GM23338 (cell line): ENCODE data around the gene NTPCR. TPM values are rescaled to one million over a fixed set of nuclear protein-coding genes. Genes with fewer than 3 reads are reported as not detected.

Experiments
- ATAC-seq: fragments of 200-7000 bp; cut with Tn5 transposase; 3 replicates; pipeline ENCODE4 v1.9.1; 2020
- DNase-seq: peaks from one replicate; pipeline ENCODE4 v3.0.0-alpha.2; 2015; ENCODE audit warnings: low spot score
- H2AFZ ChIP-seq: fragments of 200-600 bp; sonication (generic); 2 replicates; pipeline ENCODE4 v1.8.0; 2016; ENCODE audit warnings: antibody characterized with exemption, mild to moderate bottlenecking, moderate library complexity
- H3F3A ChIP-seq: fragments of 200-600 bp; sonication (generic); replicated peaks from 2 replicates; pipeline ENCODE4 v1.8.0; 2017; ENCODE audit warnings: antibody characterized with exemption, mixed run types, low read depth
- H3K27ac ChIP-seq: fragments of 200-600 bp; sonication (generic); 2 replicates; pipeline ENCODE4 v1.6.1; 2016; ENCODE audit warnings: low read depth
- H3K27me3 ChIP-seq: fragments of 200-600 bp; sonication (generic); 2 replicates; pipeline ENCODE4 v1.8.0; 2016; ENCODE audit warnings: mild to moderate bottlenecking, mixed run types, moderate library complexity; ENCODE audit not compliant: insufficient read depth
- H3K36me3 ChIP-seq: fragments of 200-600 bp; sonication (generic); 2 replicates; pipeline ENCODE4 v1.8.0; 2016; ENCODE audit warnings: mild to moderate bottlenecking; ENCODE audit not compliant: insufficient read depth
- H3K4me1 ChIP-seq: fragments of 200-600 bp; sonication (generic); 2 replicates; pipeline ENCODE4 v1.8.0; 2016; ENCODE audit warnings: mild to moderate bottlenecking, moderate library complexity; ENCODE audit not compliant: insufficient read depth
- H3K4me2 ChIP-seq: fragments of 200-600 bp; sonication (generic); 2 replicates; pipeline ENCODE4 v1.7.1; 2017; ENCODE audit warnings: mixed run types
- H3K4me3 ChIP-seq: fragments of 200-600 bp; sonication (generic); 2 replicates; pipeline ENCODE4 v1.6.1; 2016; ENCODE audit warnings: mixed run types
- H3K79me2 ChIP-seq: fragments of 200-600 bp; sonication (generic); replicated peaks from 2 replicates; pipeline ENCODE4 v1.8.0; 2017; ENCODE audit warnings: mild to moderate bottlenecking; ENCODE audit not compliant: insufficient read depth
- H3K9me2 ChIP-seq: fragments of 200-600 bp; sonication (generic); 2 replicates; pipeline ENCODE4 v1.8.0; 2017; ENCODE audit not compliant: insufficient read depth
- H4K20me1 ChIP-seq: fragments of 200-600 bp; sonication (generic); replicated peaks from 2 replicates; pipeline ENCODE4 v1.8.0; 2017; ENCODE audit warnings: mild to moderate bottlenecking; ENCODE audit not compliant: insufficient read depth
- H3K27ac Mint-ChIP-seq: 2 replicates; pipeline ENCODE4 v1.8.0; 2020; ENCODE audit warnings: inconsistent platforms, mild to moderate bottlenecking, moderate library complexity, mixed read lengths
- H3K27me3 Mint-ChIP-seq: 3 replicates; pipeline ENCODE4 v1.8.0; 2022; ENCODE audit warnings: low read depth, mild to moderate bottlenecking, moderate library complexity, mixed read lengths, inconsistent platforms; ENCODE audit not compliant: insufficient read depth, poor library complexity
- H3K36me3 Mint-ChIP-seq: 3 replicates; pipeline ENCODE4 v1.8.0; 2021; ENCODE audit warnings: low read depth, mild to moderate bottlenecking, inconsistent platforms, moderate library complexity, mixed read lengths
- H3K4me1 Mint-ChIP-seq: 3 replicates; pipeline ENCODE4 v1.8.0; 2020; ENCODE audit warnings: mild to moderate bottlenecking, inconsistent platforms, mixed read lengths
- H3K4me3 Mint-ChIP-seq: 3 replicates; pipeline ENCODE4 v1.8.0; 2021; ENCODE audit warnings: moderate library complexity, mild to moderate bottlenecking, inconsistent platforms, mixed read lengths
- H3K9me3 Mint-ChIP-seq: 3 replicates; pipeline ENCODE4 v1.8.0; 2020; ENCODE audit warnings: moderate library complexity, mild to moderate bottlenecking, inconsistent platforms, mixed read lengths
- CREB1 ChIP-seq: fragments of 250-450 bp; sonication (Bioruptor Pico); IDR thresholded peaks from 2 replicates; pipeline ENCODE4 v1.5.0; 2020; ENCODE audit warnings: low read depth, mild to moderate bottlenecking, moderate library complexity
- CTCF ChIP-seq, 2 experiments: fragments of 200-600 bp in 1 of 2; sonication (generic) in 1 of 2; conservative IDR thresholded peaks; 2 replicates each; pipeline versions ENCODE4 v1.5.1 to v1.6.1; 2016 to 2017; ENCODE audit warnings: antibody characterized with exemption in 2 of 2, low read depth in 2 of 2, mild to moderate bottlenecking in 2 of 2, moderate library complexity in 1 of 2
- ETS1 ChIP-seq: IDR thresholded peaks from 2 replicates; pipeline ENCODE4 v1.6.1; 2016; ENCODE audit warnings: antibody characterized with exemption
- EZH2 ChIP-seq: fragments of 200-600 bp; sonication (generic); IDR thresholded peaks from one replicate; pipeline ENCODE4 v1.8.0; 2017; ENCODE audit warnings: antibody characterized with exemption, mild to moderate bottlenecking, low read depth; ENCODE audit not compliant: unreplicated experiment
- EZH2phosphoT487 ChIP-seq: fragments of 200-600 bp; sonication (generic); IDR thresholded peaks from one replicate; pipeline ENCODE4 v1.8.1; 2018; ENCODE audit warnings: antibody characterized with exemption; ENCODE audit not compliant: unreplicated experiment
- JUNB ChIP-seq: IDR thresholded peaks from one replicate; pipeline ENCODE4 v1.6.1; 2016; ENCODE audit warnings: antibody characterized with exemption; ENCODE audit not compliant: unreplicated experiment
- NANOG ChIP-seq: IDR thresholded peaks from 2 replicates; pipeline ENCODE4 v1.6.1; 2016; ENCODE audit warnings: antibody characterized with exemption, borderline replicate concordance
- POLR2AphosphoS5 ChIP-seq: IDR thresholded peaks from 2 replicates; pipeline ENCODE4 v1.6.1; 2016; ENCODE audit warnings: antibody characterized with exemption, low read depth
- REST ChIP-seq: IDR thresholded peaks from one replicate; pipeline ENCODE4 v1.6.1; 2018; ENCODE audit warnings: antibody characterized with exemption; ENCODE audit not compliant: unreplicated experiment
- STAT1 ChIP-seq: IDR thresholded peaks from one replicate; pipeline ENCODE4 v1.6.1; 2016; ENCODE audit warnings: antibody characterized with exemption; ENCODE audit not compliant: unreplicated experiment
- ZNF114 ChIP-seq: fragments of 250-450 bp; sonication (Bioruptor Pico); IDR thresholded peaks from 2 replicates; pipeline ENCODE4 v1.5.0; 2020; ENCODE audit warnings: mild to moderate bottlenecking, moderate library complexity
- ZNF331 ChIP-seq: fragments of 250-450 bp; sonication (Bioruptor Pico); IDR thresholded peaks from 2 replicates; pipeline ENCODE4 v1.5.0; 2020; ENCODE audit warnings: low read depth, mild to moderate bottlenecking, moderate library complexity
- ZNF462 ChIP-seq: fragments of 250-450 bp; sonication (Bioruptor Pico); IDR thresholded peaks from 2 replicates; pipeline ENCODE4 v1.5.0; 2020; ENCODE audit warnings: mild to moderate bottlenecking, moderate library complexity
- polyA plus RNA-seq: library from polyadenylated mRNA; unstranded; fragments of >200 nt; fragmentation: Nextera tagmentation; extraction: Ambion mirVana; gene quantifications from 2 replicates; pipeline ENCODE4 v1.2.1, GENCODE V29; 2016
- total RNA-seq: library from RNA; depleted of rRNA; stranded (reverse); fragments of >200 nt; shearing (Covaris generic); gene quantifications from 2 replicates; pipeline ENCODE4 v1.2.3, GENCODE V29; 2014

Gene NTPCR
- total and polyA plus RNA-seq, 2 experiments from 2014 or later: 64.1 to 150 TPM

GRCh38 chr1:232998646-232999045 lies 48.2 kb downstream of the NTPCR start:
- Histone ChIP-seq H3K9me2 (no peaks in the 10 kb centered on the region; the same call in 1 of the 2 replicates), H3F3A (no peaks in the 10 kb centered on the region), H2AFZ (no peak overlapping the region), H4K20me1 (no peaks in the 10 kb centered on the region), H3K79me2 (no peaks in the 10 kb centered on the region), H3K27me3 (no peaks in the 10 kb centered on the region), H3K27ac (no peak overlapping the region), H3K4me2 (no peak overlapping the region), H3K4me3 (no peak overlapping the region), H3K4me1 (no peaks in the 10 kb centered on the region), H3K36me3 (peaks cover 25% of the 10 kb centered on the region)
- Mint-ChIP-seq H3K4me3 (no peak overlapping the region), H3K27ac (no peak overlapping the region), H3K4me1 (no peaks in the 10 kb centered on the region), H3K9me3 (peaks cover 23% of the 10 kb centered on the region), H3K36me3 (peaks cover 84% of the 10 kb centered on the region), H3K27me3 (peaks cover 2% of the 10 kb centered on the region)
- ATAC-seq (no peak), DNase-seq (no peak)
- TF ChIP-seq JUNB (no peak), ZNF114 (CRISPR knock-in tag) (no peak), EZH2 (no peak), ZNF331 (CRISPR knock-in tag) (no peak), REST (no peak), CTCF (conservative IDR thresholded peaks at IDR 0.05; ENCODE audit: low read depth in 2 of 2) (no peak), EZH2phosphoT487 (no peak), CREB1 (CRISPR knock-in tag) (no peak), STAT1 (no peak), NANOG (no peak), ETS1 (no peak), POLR2AphosphoS5 (no peak), ZNF462 (CRISPR knock-in tag) (no peak)
